ENCODE data around the gene FLOT1. TPM values are rescaled to one million over a fixed set of nuclear protein-coding genes. Genes with fewer than 3 reads are reported as not detected.

FLOT1 gene
- total and polyA plus RNA-seq, 2 of the 13 experiments (the other 11 are each of a cell fraction or from before 2014, with no cell fraction given): 82.3 to 130 TPM

DNA sequence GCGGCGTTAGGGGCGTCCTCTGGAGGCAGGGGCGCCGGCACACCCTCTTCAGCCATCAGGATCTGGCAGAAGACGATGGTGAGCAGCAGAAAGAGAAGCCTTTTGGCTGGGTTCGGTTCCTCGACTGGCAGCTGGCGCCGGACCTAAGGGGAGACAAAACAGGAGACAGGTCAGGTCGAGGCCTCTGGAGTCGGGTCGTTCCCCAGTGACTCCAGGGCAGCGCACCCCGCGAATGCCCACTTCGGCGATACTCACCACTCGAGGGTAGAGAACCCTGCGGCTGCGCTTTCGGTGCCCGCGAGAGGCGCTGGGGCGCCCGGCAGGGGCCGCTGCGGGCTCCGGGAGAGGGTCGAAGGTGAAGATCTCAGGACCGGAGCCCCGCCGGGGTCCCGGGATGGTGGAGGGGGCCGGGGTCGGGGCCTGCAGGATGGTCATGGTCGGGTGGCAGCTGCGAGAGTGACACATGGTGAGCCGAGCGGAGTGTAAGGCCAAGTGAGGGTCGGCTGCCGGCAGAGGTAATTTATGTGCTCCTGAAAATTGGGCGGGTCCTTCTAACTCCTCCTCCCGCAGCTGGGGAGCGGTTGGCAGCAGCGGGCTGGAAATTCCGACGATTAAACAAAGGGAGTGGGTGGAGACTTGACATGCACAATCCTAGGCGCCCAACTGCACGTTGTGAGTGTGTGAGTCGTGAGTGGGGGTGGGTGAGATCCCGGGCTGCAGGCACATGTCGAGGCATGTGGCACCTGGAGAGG is 1.7 kb upstream of the FLOT1 start, which contains the start of gene IER3 (continued):
- TF ChIP-seq ZNF709 (CRISPR knock-in tag; IDR thresholded peaks at IDR 0.05) (peak; percentile 79; the same call in 1 of the 2 replicates), POGZ (CRISPR knock-in tag; IDR thresholded peaks at IDR 0.05) (peak; percentile 81), JUN (CRISPR knock-in tag; IDR thresholded peaks at IDR 0.05) (no peak), ZFP37 (CRISPR knock-in tag; IDR thresholded peaks at IDR 0.05; ENCODE audit: borderline replicate concordance) (no peak; the same call in 1 of the 2 replicates), NCOA5 (CRISPR knock-in tag; IDR thresholded peaks at IDR 0.05) (peak; percentile 89; the same call in 1 of the 2 replicates), MYNN (CRISPR knock-in tag; IDR thresholded peaks at IDR 0.05; ENCODE audit: low read depth) (peak; percentile 69; the same call in 1 of the 2 replicates), FOXM1 (CRISPR knock-in tag; IDR thresholded peaks at IDR 0.05) (no peak), ZFP90 (CRISPR knock-in tag; IDR thresholded peaks at IDR 0.05; ENCODE audit: borderline replicate concordance) (peak; percentile 92), ZNF333 (CRISPR knock-in tag; IDR thresholded peaks at IDR 0.05; ENCODE audit: borderline replicate concordance) (peak; percentile 95), FOXK2 (IDR thresholded peaks at IDR 0.05) (no peak), ZNF446 (CRISPR knock-in tag; IDR thresholded peaks at IDR 0.05) (no peak), TAF15 (IDR thresholded peaks at IDR 0.05; ENCODE audit: low read depth, low read length, poor library complexity, severe bottlenecking) (peak; percentile 89), HDAC2 (CRISPR knock-in tag; IDR thresholded peaks at IDR 0.05) (peak; percentile 29; the same call in 1 of the 2 replicates)
- TF ChIP-seq, protein P1, sequence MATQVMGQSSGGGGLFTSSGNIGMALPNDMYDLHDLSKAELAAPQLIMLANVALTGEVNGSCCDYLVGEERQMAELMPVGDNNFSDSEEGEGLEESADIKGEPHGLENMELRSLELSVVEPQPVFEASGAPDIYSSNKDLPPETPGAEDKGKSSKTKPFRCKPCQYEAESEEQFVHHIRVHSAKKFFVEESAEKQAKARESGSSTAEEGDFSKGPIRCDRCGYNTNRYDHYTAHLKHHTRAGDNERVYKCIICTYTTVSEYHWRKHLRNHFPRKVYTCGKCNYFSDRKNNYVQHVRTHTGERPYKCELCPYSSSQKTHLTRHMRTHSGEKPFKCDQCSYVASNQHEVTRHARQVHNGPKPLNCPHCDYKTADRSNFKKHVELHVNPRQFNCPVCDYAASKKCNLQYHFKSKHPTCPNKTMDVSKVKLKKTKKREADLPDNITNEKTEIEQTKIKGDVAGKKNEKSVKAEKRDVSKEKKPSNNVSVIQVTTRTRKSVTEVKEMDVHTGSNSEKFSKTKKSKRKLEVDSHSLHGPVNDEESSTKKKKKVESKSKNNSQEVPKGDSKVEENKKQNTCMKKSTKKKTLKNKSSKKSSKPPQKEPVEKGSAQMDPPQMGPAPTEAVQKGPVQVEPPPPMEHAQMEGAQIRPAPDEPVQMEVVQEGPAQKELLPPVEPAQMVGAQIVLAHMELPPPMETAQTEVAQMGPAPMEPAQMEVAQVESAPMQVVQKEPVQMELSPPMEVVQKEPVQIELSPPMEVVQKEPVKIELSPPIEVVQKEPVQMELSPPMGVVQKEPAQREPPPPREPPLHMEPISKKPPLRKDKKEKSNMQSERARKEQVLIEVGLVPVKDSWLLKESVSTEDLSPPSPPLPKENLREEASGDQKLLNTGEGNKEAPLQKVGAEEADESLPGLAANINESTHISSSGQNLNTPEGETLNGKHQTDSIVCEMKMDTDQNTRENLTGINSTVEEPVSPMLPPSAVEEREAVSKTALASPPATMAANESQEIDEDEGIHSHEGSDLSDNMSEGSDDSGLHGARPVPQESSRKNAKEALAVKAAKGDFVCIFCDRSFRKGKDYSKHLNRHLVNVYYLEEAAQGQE (IDR thresholded peaks at IDR 0.05; ENCODE audit: borderline replicate concordance in 1 of 2, low read depth in 1 of 2, low read length in 2 of 2): peak in 1 of 2 experiments; percentile 71; a peak in 1 of 4 replicates
- TF ChIP-seq, protein P2, sequence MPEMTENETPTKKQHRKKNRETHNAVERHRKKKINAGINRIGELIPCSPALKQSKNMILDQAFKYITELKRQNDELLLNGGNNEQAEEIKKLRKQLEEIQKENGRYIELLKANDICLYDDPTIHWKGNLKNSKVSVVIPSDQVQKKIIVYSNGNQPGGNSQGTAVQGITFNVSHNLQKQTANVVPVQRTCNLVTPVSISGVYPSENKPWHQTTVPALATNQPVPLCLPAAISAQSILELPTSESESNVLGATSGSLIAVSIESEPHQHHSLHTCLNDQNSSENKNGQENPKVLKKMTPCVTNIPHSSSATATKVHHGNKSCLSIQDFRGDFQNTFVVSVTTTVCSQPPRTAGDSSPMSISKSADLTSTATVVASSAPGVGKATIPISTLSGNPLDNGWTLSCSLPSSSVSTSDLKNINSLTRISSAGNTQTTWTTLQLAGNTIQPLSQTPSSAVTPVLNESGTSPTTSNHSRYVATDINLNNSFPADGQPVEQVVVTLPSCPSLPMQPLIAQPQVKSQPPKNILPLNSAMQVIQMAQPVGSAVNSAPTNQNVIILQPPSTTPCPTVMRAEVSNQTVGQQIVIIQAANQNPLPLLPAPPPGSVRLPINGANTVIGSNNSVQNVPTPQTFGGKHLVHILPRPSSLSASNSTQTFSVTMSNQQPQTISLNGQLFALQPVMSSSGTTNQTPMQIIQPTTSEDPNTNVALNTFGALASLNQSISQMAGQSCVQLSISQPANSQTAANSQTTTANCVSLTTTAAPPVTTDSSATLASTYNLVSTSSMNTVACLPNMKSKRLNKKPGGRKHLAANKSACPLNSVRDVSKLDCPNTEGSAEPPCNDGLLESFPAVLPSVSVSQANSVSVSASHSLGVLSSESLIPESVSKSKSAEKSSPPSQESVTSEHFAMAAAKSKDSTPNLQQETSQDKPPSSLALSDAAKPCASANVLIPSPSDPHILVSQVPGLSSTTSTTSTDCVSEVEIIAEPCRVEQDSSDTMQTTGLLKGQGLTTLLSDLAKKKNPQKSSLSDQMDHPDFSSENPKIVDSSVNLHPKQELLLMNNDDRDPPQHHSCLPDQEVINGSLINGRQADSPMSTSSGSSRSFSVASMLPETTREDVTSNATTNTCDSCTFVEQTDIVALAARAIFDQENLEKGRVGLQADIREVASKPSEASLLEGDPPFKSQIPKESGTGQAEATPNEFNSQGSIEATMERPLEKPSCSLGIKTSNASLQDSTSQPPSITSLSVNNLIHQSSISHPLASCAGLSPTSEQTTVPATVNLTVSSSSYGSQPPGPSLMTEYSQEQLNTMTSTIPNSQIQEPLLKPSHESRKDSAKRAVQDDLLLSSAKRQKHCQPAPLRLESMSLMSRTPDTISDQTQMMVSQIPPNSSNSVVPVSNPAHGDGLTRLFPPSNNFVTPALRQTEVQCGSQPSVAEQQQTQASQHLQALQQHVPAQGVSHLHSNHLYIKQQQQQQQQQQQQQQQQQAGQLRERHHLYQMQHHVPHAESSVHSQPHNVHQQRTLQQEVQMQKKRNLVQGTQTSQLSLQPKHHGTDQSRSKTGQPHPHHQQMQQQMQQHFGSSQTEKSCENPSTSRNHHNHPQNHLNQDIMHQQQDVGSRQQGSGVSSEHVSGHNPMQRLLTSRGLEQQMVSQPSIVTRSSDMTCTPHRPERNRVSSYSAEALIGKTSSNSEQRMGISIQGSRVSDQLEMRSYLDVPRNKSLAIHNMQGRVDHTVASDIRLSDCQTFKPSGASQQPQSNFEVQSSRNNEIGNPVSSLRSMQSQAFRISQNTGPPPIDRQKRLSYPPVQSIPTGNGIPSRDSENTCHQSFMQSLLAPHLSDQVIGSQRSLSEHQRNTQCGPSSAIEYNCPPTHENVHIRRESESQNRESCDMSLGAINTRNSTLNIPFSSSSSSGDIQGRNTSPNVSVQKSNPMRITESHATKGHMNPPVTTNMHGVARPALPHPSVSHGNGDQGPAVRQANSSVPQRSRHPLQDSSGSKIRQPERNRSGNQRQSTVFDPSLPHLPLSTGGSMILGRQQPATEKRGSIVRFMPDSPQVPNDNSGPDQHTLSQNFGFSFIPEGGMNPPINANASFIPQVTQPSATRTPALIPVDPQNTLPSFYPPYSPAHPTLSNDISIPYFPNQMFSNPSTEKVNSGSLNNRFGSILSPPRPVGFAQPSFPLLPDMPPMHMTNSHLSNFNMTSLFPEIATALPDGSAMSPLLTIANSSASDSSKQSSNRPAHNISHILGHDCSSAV (CRISPR knock-in tag; IDR thresholded peaks at IDR 0.05; ENCODE audit: borderline replicate concordance): peak; percentile 84; the same call in 1 of the 2 replicates
- TF ChIP-seq, protein P3, sequence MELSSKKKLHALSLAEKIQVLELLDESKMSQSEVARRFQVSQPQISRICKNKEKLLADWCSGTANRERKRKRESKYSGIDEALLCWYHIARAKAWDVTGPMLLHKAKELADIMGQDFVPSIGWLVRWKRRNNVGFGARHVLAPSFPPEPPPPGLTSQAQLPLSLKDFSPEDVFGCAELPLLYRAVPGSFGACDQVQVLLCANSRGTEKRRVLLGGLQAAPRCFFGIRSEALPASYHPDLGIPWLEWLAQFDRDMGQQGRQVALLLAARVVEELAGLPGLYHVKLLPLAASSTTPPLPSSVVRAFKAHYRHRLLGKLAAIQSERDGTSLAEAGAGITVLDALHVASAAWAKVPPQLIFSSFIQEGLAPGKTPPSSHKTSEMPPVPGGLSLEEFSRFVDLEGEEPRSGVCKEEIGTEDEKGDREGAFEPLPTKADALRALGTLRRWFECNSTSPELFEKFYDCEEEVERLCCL (CRISPR knock-in tag; IDR thresholded peaks at IDR 0.05; ENCODE audit: borderline replicate concordance): no peak
